Measurements from ENCODE around the gene HCFC2.

- TF ChIP-seq, protein P1, sequence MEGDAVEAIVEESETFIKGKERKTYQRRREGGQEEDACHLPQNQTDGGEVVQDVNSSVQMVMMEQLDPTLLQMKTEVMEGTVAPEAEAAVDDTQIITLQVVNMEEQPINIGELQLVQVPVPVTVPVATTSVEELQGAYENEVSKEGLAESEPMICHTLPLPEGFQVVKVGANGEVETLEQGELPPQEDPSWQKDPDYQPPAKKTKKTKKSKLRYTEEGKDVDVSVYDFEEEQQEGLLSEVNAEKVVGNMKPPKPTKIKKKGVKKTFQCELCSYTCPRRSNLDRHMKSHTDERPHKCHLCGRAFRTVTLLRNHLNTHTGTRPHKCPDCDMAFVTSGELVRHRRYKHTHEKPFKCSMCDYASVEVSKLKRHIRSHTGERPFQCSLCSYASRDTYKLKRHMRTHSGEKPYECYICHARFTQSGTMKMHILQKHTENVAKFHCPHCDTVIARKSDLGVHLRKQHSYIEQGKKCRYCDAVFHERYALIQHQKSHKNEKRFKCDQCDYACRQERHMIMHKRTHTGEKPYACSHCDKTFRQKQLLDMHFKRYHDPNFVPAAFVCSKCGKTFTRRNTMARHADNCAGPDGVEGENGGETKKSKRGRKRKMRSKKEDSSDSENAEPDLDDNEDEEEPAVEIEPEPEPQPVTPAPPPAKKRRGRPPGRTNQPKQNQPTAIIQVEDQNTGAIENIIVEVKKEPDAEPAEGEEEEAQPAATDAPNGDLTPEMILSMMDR (IDR thresholded peaks at IDR 0.05) = no peak
- TF ChIP-seq POLR2A (IDR thresholded peaks at IDR 0.05) = no peak
- no peak for TF ChIP-seq EP300 (IDR thresholded peaks at IDR 0.05)
Observed at GRCh38 chr12:104048162-104048561, 16.2 kb upstream of the HCFC2 start.

All from tibial nerve (tissue), 4 donors.